ENCODE results near the gene PCDH9.

GRCh38 chr13:66958611-66959010 is 271.5 kb downstream of the PCDH9 start:
- TF ChIP-seq EP300 (IDR thresholded peaks at IDR 0.05) = no peak
- TF ChIP-seq CTCF (IDR thresholded peaks at IDR 0.05) = no peak
- TF ChIP-seq POLR2AphosphoS5 (IDR thresholded peaks at IDR 0.05) = no peak

Data from suprapubic skin (tissue), 4 donors.